ENCODE data around the gene HMCN2.

HMCN2 gene

GRCh38 chr9:130414910-130415746 lies 149.6 kb downstream of the HMCN2 start:
- no peak for DNase-seq (ENCODE audit: low read depth in 2 of 2)

DNA sequence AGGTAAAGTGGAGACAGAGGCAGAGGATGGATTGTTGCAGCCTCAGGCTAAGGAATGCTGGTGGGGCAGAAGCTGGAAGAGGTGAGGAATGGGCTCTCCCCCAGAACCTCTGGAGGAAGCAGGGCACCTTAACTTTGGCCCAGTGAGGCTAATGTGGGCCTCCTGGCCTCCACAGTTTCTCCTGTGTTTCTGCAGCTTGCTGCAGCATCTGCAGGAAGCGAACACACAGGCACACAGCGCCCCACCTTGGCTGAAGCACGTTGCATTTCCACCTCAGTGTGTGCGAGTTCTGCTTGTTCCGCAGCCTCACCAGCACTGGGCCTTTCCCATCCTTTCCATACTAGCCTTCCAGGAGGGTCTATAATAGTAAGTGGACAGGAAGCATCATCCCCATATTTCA lies 152.0 kb downstream of the HMCN2 start:
- no peak for DNase-seq (ENCODE audit: low read depth in 2 of 2)

GRCh38 chr9:130418776-130419175 lies 153.2 kb downstream of the HMCN2 start:
- DNase-seq (ENCODE audit: low read depth in 2 of 2), result no peak

DNA sequence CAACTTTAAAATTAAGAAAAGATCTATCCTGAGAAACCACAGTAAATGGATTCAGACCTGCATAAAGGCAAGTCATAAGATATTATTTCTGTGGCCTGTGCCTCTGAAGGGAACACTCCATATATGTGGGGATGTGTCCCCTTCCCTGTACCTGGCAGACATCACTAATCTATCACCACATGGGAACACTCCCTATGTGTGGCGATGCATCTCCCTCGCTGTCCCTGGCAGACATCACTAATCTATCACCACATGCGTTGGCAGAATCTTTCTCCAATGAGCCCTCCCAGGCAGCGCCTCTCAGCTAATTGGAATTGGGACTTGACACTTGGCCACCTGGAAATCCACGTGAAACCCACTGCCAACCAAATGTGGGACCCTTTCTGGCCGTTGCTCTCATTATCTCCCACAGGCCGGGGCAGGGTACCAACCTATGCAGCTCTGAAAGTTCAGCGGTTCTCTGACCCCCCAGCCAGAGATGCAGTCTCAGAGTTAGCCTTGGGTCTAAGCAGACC lies 154.0 kb downstream of the HMCN2 start:
- no peak for DNase-seq (ENCODE audit: low read depth in 2 of 2)

- no peak for DNase-seq (ENCODE audit: low read depth in 2 of 2)
Measured at GRCh38 chr9:130421154-130421801, 155.7 kb downstream of the HMCN2 start.

GRCh38 chr9:130421802-130422276 lies 156.3 kb downstream of the HMCN2 start:
- no peak for DNase-seq (ENCODE audit: low read depth in 2 of 2)

DNA sequence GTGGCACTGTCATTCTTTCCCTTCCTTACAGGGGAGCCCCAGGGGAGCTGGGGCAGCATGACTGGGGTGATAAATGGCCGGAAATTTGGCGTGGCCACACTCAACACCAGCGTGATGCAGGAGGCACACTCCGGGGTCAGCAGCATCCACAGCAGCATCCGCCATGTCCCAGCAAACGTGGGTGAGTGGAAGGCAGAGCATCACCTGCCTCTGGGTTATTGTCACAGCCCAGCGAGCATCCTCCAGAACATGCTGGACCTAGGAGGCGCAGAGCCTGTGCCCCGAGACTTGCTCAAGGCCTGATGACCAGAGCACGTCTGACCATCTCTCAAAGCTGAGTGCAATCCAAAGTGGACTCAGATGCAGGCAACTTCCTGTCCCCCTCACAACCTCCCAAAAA lies 157.0 kb downstream of the HMCN2 start:
- DNase-seq (ENCODE audit: low read depth in 2 of 2), result no peak

GRCh38 chr9:130423272-130423671 lies 157.7 kb downstream of the HMCN2 start:
- DNase-seq (ENCODE audit: low read depth in 2 of 2), result no peak

DNA sequence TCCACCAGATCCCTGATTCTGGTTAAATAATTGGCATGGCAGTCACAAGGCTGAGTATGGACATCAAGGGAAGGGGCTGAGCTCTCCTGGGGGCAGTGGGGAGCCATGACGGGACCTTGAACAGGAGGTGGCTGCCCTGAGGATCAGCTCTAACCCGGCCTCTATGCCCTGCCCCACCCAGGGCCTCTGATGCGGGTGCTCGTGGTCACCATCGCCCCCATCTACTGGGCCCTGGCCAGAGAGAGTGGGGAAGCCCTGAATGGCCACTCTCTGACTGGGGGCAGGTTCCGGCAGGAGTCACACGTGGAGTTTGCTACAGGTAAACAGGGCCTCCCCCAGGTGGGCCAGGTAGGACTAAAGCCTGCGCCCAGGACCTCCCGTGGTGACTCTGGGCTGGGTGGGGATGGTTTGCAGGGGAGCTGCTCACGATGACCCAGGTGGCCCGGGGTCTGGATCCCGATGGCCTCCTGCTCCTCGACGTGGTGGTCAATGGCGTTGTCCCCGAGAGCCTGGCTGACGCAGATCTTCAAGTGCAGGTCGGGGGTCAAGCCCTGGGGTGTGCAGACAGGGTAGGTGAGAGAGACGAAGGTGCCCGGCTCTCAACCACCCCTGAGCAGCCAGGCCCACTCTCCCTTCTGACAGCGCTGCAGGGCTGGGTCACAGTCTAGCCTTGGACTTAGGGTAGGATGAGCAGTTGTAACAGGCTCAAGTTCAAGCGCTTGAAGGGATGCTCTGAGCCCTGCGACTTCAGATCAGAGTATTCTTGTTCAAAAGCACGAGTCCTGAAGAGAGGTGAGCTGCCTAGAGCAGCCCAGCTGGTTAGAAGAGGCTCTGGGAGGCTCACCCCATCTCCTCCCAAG lies 159.3 kb downstream of the HMCN2 start:
- DNase-seq (ENCODE audit: low read depth in 2 of 2), result no peak

GRCh38 chr9:130425741-130426466 lies 160.3 kb downstream of the HMCN2 start:
- DNase-seq (ENCODE audit: low read depth in 2 of 2), result no peak

DNA sequence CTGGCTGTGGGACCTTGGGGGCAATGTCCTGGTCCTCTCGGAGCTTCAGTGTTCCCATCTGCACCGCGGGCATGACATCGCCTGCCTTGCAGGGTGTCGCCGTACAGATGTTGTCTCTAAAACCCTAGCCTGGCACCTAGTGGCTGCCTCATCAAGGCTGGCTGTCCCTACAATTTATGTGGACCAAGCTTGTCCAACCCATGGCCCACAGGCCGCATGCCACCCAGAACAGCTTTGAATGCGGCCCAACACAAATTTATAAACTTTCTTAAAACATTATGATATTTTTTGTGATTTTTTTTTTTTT lies 160.9 kb downstream of the HMCN2 start:
- no peak for DNase-seq (ENCODE audit: low read depth in 2 of 2)

GRCh38 chr9:130426883-130427282 lies 161.3 kb downstream of the HMCN2 start:
- no peak for DNase-seq (ENCODE audit: low read depth in 2 of 2)

DNA sequence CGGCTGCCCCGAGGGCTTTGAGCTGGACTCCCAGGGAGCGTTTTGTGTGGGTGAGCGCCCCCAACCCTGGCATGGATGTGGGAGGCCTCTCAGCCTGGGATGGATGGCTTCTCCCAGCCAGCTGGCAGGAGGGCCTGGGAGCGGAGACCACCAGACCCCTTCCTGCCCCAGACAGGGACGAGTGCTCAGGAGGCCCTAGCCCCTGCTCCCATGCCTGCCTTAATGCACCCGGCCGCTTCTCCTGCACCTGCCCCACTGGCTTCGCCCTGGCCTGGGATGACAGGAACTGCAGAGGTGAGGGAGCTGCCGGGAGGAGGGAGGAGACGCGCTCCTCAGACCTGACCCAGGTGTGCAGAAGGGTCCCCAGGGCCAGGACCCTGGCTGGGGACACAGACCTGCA lies 161.8 kb downstream of the HMCN2 start:
- DNase-seq (ENCODE audit: low read depth in 2 of 2), result no peak

- DNase-seq (ENCODE audit: low read depth in 2 of 2), result no peak
Measured at GRCh38 chr9:130428086-130428665, 162.6 kb downstream of the HMCN2 start.

DNA sequence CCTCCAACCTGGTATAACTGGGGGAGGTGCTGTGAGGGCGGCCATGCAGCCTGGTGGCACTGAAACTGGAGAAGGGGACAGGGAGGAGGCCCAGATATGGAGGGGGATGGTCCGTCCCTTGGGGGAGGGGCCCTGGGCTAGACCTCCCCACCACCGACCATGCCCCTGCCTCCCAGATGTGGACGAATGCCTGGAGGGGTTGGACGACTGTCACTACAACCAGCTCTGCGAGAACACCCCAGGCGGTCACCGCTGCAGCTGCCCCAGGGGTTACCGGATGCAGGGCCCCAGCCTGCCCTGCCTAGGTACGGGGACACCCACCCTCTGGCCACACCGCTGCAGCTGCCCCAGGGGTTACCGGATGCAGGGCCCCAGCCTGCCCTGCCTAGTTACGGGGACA lies 163.8 kb downstream of the HMCN2 start:
- DNase-seq (ENCODE audit: low read depth in 2 of 2), result no peak

GRCh38 chr9:130429831-130430230 lies 164.3 kb downstream of the HMCN2 start:
- no peak for DNase-seq (ENCODE audit: low read depth in 2 of 2)

DNA sequence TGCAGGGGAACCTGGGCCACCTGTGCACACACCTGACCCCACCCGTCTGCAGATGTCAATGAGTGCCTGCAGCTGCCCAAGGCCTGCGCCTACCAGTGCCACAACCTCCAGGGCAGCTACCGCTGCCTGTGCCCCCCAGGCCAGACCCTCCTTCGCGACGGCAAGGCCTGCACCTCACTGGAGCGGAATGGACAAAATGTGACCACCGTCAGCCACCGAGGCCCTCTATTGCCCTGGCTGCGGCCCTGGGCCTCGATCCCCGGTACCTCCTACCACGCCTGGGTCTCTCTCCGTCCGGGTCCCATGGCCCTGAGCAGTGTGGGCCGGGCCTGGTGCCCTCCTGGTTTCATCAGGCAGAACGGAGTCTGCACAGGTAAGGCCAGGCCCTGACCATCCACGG lies 164.7 kb downstream of the HMCN2 start:
- DNase-seq (ENCODE audit: low read depth in 2 of 2), result no peak

GRCh38 chr9:130430734-130431535 lies 165.4 kb downstream of the HMCN2 start:
- DNase-seq (ENCODE audit: low read depth in 2 of 2), result no peak

DNA sequence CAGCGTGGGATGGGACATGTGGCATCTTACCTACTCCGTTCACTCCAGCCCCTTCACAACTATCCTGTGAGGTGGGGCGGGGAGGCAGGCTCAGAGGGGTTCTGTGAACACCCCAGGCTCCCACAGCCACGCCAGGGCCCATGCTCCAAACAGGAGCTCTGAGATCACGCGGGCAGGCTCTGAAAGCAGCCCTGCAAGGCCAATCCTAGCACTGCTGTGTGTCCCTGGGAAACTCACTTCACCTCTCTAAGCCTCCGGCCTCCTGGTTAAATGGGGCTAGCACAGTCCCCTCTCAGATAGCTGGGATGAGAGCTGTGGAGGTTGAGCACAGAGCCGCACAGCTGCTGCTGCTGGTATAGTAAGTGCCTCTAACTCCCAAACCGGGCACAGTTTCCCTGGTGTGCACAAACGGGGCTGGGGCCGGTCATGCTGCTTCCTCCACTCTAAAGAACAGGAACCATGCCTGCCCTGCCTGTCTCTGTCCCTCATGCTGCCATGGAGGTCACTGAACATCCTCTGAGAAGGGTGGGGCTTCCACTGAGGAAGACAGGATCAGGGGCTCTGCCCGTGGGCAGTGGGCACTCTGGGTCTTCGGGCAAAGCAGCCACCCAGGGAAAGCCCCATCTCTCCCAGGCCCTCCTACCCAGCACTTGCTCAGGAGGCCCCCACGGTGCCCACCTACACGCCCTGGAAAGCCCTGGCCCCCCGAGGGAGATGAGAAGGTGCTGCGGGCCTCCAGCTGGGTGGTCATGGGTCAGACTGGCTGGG lies 166.2 kb downstream of the HMCN2 start:
- no peak for DNase-seq (ENCODE audit: low read depth in 2 of 2)

DNA sequence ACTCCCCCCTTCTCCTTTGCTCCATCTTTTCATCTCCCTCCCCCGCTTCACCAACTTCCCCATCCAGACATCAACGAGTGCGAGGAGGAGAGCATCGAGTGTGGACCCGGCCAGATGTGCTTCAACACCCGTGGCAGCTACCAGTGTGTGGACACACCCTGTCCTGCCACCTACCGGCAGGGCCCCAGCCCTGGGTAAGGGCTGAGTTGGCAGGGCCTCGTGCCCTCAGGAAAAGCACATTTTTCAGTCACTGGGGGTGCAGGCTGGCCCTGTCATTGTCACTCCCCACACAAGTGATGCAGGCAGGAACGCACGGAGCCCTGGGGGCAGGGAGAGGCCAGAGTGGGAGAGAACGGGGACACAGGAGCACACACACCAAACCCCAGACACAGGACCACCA lies 166.8 kb downstream of the HMCN2 start:
- DNase-seq (ENCODE audit: low read depth in 2 of 2), result no peak

Data from stimulated activated CD4-positive, alpha-beta T cell treated with anti-CD3 and anti-CD28 coated beads, Interleukin-12 subunit alpha, Interleukin-12 subunit beta, amount 100 ng/mL, for 24 hours (primary cell).